ENCODE data around the gene TSSK2.
"Not testable (repeated sequence)": the region's sequence is repeated elsewhere in the genome, so short reads cannot be mapped to it uniquely, and the experiment has no call there.

The TSSK2 gene

DNA sequence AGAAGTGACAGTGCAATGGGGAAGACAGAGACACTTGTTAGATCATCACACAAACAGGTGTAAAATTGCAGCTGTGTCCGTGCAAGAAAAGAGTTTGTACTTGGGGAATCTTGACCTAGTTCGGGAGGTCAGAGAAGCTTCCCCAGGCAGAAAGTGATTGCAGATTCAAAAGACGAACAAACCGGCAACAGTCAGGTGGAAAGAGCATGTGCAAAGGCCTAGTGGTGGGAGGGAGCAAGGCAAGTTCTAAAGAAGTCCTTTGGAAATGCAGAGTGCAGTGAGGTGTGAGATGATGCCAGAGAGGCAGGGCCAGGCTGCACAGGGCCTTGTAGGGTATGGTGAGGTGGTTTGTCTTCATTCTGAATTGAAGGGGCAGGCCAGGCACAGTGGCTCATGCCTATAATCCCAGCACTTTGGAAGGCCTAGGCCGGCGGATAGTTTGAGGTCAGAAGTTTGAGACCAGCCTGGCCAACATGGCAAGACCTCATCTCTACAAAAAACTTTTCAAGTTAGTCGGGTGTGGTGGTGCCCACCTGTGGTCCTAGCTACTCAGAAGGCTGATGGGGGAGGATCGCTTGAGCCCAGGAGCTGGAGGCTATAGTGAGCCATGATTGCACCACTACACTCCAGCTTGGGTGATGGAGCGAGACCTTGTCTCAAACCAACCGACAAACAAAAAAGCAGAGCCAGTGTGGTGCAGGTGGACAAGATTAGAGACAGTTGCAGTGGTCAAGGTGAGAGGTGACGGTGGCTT, 15.3 kb downstream of the TSSK2 start:
- no peak for DNase-seq

DNA sequence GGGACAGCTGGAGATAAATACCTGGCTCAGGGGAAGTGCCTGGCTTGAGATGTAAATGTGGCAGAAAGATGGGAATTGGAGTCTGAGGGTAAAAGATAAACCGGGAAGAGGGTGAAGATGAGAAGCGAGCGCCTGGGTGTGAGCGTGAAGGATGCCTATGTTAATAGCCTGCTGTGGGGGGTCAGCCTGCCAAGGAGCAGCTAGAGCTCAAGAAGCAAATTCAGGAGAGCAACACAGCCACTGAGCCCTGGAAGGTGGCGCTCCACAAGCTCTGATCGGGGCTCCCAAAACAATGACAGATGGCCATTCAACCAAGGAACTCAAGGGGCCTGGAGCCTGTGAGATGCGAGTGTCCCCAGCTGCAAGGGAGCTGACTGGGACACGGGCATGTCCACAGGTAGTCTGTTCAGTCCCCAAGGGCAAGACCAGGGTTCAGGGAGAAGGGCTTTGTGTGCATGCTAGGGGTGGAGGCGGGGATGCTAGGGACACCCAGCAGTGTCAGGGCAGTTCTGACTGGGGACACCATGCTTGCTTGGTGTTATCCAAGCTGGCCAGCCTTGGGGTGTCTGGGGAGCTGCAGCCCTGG, 16.2 kb downstream of the TSSK2 start:
- no peak for DNase-seq

DNA sequence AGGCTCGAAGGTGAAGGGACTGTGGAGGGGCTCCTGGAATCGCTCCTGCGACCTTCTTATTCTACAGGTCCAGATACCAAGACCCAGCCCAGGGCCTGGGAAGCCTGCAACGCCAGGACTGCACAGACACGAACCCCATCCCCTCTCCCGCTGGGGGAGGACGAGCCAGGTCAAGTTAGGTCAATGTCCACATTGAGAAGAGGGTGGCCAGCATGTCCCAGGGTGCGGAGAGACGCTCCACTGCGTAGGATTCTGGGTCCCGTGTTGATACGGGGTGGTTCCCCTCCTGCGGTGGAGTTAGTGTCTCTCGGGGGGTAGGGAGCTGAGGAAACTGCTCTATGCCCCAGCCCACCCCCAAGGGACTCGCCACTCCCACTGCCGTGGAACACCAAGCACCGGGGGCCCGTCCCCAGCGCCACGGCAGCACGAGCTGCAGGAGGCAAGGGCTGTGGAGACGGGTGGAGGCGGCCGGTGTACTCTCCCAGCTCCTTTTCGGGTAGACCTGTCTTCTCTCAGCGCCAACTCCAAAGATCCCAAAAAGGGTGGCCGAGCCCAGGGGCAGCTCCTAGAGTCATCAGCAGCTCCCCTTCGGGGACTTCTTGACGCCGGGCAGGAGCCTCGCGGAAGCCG, 17.4 kb downstream of the TSSK2 start:
- no peak for DNase-seq

DNA sequence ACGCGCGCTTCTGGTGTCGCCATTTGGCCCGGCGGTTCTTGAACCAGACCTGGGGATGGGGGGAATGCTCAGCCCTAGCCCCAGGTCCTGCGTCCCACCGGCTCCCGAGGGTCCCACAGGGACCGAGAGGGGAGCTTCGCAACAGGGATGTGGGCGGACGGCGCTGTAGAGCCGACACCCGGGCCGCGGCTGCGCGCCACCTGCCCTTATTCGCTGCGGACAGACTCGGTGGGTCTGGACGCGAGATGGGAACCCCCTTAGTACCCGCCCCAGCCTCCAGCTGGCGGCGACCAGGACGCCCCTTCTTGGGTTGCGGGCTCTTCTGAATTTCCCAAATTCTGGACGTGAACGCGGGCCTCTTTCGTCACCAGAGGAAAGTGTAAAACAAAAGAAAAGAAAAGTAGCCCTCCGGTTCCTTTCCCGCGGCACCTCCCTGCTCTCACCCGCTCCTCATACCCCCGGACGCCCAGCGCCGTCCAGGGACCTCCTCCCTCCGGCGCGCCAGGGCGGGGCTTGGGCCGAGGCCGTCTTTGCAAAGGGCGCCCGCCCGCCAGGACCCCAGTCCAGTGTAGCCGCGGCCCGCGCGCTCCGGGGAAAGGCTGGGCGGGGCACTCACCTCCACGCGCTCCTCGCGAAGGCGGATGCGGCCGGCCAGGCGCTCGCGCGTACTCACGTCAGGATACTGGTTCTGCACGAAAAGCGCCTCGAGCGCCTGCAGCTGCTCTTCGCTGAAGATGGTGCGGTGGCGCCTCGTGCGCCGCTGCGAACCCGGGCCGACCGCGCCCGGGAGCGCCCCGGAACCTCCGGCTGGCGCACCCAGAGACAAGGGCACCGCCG, 18.2 kb downstream of the TSSK2 start:
- DNase-seq, result no peak

DNA sequence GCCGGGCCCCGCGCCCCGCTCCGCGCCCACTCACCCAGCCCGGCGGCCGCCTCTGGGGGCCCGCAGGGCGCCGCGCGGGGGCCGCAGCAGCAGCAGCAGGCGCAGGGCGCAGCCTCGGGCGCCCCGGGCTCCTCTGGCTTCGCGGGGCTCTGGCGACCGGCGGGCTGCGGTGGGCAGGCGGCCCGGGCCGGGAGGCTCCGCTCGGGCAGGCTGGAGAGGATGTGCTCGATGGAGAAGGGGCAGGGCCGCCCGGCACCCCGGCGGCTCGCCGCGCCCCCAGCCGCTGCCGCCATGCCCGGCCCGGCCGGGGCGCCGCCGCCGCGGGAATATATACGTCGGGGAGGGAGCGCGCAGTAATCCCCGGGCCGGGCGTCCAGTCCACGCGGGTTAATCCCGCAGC, 18.9 kb downstream of the TSSK2 start, which contains the start of gene GSC2:
TSS of gene GSC2 (minus strand) at position 302 of the 400 bp plus-strand sequence. CDS start at position 293, 9 bp downstream.
- no peak for DNase-seq

DNA sequence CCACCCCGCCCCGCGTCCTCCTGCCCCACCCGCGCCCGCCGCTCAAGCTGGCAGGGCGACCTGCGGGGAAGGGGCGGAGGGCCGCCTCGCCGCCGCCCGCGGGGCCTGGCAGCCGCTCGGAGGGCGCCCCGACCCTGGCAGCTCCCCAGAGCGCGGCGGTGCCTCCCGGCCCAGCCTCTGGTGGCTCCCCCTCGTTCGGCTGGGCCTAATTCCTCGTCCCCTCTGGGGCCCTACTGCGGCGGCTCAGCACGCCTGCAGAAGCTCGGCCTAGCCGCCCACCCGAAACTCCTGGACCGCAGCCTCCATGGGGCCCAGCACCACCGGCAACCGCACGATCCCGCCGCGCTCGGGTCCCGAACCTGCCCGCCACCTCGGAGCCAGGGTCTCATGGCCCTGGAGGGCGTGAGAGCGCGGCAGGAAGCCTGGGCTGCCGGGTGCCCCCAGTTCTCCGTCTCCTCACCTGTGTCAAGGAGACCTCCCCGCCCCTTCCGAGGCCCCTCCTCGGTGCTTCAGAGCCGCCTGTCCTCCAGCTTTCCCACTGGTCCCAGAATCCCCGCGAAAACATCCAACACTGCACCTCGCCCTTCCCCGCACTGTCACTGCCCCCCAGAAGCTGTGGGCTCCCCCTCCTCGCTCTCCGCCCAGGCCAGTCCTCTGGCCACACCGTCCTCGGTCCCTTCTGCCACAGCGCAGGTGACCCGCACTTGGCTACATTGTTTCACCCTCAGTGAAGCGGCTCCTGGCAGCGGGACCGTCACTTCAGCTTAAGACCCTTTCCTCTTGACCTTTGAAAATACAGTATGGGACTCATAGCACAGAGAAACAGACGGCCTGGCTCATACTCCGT, 19.6 kb downstream of the TSSK2 start:
- DNase-seq, result no peak

DNA sequence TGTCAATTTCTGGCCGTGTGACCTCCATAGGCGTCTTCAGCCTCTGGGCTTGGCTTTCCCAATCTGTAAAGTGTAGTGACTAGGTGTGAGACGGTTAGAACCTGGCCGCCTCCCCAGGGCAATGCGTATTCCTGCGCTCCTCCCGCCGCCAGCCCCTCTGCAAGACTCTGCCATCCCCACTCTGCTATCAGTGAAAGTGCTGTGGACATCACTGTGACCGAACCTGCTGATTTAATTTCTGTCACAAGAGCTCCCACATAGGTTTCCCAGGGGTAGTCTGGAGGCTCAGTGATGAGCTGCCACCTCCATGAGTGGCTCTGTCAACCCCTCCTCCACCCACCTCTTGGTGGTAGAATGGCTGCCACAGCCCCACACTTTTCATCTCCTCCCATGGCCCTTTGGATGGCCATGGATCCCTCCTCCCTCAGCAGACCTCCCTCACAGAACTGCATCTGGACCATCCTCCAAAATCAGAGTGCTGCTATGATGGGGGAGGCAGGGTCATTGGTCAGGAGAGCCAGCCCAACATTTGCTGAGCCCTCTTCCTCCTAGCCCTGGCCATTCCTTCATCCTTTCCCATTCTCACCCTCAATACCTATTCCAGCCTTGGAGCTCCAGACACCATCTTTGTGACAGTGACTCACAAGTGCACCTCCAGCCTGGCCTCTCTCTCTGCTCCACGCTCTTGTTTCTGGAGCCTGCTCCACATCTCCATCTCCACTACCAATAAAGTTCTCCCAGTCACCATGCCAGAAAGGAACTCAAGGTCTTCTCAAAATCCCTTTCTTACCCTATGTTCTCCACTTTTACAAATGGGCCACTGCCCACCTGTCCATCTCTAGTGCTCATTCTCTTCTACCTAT, 20.5 kb downstream of the TSSK2 start:
- DNase-seq, result no peak

DNA sequence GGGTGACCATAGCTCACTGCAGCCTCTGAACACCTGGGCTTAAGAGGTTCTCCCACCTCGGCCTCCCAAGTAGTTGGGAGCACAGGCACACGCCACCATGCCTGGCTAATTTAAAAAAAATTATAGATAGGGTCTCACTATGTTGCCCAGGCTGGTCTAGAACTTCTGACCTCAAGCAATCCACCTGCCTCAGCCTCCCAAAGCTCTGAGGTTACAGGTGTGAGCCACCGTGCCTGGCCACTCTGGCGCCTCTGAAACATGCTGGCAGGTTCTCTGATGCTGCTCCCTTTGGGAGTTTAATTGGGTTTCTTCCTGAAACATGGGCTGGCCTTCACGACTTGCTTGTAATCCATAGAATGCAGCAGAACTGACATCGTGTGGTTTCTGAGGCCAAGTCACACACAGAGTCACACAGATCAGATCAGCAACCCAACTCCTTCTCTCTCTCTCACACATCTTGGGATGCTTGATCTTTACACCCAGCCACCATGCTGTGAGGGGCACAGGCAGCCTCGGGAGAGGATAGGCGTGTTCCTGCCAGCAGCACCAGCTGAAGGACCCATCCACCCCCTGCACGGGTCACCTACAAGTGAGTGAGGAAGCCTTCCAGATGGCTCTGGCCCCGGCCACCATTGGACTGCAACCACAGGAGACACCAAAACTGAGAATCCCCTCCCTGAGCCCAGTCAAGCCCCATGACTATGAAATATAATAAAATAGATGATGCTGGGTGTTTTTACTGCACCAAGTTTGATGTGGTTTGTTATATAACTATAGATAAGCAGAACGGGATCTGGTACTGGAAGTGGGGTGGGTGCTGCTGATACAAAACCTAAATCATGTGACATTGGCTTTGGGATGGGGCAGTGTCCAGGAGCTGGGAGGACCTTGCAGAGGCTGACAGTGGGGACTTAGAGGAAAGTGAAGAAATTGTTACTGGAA, 22.1 kb downstream of the TSSK2 start:
- DNase-seq, result no peak

DNA sequence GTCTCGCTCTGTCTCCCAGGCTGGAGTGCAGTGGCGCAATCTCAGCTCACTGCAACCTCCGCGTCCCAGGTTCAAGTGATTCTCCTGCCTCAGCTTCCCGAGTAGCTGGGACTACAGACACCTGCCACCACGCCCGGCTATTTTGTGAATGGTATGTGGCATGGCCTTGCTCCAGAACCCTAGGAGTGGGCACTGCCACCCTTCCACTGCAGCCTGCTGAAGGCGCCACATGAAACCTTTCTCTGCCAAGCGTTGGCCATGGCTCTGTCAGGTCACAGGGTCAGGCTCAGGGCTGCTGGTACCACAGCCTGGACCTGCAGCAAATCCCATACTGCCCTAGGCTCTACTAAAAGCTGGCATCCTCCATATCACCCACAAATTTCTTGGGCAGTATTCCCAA, 25.0 kb downstream of the TSSK2 start:
- not testable (repeated sequence) for DNase-seq

DNA sequence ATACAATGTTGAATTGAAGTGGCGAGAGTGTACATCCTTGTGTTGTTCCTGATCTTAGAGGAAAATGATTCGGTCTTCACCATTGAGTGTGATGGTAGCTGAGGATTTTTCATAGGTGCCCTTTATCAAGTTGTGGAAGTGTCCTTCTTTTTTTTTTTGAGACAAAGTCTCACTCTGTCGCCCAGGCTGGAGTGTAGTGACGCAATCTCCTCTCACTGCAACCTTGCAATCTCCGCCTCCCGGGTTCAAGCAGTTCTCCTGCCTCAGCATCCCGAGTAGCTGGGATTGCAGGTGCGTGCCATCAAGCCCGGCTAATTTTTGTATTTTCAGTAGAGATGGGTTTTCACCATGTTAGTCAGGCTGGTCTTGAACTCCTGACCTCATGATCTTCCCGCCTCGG, 27.5 kb downstream of the TSSK2 start:
- not testable (repeated sequence) for DNase-seq

DNA sequence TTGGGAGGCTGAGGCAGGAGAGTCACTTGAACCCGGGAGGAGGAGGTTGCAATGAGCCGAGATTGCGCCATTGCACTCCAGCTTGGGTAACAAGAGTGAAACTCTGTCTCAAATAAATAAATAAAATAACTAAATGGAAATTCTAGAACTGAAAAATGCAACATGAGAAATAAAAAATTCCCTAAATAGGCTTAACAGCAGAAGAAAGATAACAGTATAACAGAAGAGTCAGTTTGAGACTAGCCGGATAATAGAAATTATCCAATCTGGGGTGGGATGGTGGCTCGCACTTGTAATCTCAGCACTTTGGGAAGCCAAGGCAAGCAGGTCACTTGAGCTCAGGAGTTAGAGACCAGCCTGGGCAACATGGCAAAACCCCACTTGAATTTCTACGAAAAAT, 33.3 kb downstream of the TSSK2 start:
- no peak for DNase-seq

DNA sequence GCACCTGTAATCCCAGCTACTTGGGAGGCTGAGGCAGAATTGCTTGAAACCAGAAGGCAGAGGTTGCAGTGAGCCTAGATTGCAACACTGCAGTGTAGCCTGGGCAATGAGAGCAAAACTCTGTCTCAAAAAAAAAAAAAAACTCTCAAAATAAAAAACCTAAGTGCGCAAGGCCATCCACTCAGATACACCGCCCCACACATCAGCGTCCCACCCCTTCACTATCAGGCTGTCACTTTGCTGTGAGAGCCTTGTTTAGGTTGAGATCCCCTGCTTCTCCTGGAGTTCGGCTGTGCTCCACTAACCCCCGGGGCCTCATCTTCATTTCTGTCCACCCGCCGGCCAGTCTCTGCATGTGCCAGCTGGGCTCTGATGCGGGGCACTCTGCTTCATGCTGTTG, 35.3 kb downstream of the TSSK2 start:
- no peak for DNase-seq

DNA sequence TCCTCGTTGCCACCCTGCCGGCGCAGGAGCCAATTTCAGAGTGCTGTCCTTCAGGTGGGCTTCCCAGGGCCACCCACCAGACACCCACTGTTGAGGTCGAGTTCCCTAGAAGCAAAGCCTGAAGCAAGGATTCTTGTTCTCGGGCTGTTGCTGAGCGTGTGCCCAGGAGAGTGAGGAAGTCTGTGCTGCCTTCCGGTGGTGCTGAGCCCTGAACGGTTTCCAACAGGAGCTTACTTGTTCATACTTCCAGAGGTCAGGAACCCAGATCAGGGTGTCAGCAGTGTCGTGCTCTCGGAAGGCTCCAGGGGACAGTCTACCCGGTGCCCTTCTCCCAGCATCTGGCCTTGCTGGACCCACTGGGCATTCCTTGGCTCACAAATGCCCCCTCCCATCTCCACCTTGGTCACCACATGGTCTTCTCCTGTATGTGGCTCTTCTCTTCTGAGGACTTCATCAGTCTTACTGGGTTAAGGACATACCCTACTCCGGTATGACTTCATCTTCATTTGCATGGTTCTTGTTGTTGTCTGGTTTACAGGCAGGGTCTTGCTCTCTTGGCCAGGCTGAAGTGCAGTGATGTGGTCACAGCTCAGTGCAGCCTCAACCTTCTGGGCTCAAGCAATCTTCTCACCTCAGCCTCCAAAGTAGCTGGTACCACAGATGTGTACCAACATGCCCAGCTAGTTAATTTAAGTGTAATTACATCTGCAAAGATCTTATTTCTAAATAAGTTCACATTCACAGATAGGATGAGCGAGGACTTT, 36.2 kb downstream of the TSSK2 start:
- DNase-seq, result no peak

DNA sequence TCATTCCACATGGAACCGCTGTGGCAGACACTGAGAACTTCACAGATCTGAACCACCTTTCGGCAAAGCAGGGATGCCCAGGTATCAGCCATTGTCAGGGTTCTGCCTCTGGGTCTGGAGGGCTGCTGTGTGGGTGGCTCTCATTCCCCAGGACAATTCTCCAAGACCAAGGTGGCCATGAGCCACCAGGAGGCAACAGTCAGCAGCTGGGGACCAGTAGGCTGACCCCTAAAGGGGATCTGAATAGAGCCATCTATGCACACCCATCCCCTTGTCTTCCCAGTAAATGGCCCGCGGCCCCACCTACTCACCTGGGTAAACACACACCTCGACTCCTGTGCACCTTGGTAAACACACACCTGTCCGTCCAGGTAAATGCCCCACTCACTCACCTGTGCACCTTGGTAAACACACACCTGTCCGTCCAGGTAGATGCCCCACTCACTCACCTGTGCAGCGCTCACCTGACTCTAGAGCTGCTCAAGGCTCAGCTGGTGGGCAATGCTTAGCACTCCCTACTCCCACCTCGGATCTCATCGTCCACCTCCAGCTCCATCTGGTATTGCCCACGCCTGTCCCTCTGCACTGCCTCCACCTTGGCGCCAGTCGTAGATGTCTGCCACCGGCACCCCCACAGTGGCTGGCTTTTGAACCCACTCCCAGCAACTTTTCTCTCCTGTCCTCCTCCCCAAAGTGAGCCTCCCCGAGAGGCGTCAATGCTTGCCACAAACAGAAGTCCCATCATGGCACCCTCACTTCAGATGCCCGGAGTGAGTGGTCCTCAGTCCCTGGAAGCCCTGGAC, 37.2 kb downstream of the TSSK2 start:
- no peak for DNase-seq

DNA sequence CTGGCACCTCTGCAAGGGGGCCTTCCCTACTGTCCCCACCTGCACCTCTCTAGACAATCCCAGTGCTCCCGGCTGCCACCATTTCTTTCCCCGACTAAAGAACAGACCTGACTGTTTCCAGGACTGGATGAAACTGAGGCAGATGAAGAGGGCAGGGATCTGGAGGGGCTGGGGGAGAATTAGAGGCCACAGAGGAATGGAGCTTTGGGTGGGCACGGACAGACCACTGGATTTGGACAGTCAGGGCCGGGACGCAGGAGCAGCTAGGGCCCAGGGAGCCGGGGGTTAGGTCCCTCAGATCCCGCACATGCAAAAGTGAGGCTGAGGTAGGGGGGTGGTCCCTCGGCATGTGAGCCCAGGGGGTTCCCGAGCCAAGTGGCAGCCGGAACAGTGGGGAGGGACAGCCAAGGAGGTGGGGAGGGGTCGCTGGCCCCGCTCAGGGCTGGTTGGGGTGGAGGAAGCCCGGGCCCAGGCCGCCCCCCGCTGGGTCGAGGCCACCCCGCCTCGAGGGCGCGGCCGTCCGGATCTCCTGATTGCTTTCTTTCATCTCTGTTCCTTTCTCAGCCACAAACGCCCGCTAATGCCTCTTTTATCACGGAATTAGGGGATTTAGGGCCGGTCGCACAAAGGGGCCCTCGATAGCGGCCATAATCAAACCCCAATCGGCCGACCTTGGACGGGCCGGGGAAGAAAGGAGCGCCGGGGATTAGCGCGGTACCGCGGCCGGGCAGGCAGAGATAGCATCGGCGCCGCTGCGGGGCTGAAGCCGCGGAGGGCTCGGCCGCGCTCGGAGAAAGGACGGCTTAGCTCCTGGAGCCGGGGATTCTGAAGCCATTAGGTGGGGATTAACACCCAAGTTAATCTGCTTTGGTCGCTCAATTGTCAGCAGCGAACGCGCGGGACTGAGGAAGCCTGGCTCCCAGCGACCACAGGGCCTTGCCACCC, 38.2 kb downstream of the TSSK2 start:
- no peak for DNase-seq

DNA sequence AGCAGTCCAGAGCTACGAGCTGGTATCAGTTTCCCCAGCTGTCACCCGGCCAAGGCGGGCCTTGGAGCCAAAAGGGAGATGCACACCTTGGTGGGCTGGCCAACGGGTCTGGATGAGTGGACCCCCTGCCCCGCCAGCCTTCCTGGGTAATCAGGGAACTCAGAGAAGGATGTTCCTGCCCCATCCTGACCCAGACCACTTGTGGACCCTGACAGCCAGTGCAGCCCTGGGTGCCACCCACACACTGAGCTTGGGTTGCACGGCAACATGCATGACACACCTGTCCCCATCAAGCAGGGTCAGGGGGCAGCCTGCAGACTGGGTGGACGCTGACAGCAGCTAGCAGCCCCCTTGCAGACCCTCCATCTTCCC, 38.8 kb downstream of the TSSK2 start:
- no peak for DNase-seq

All from NCI-H1092 (cell line).